K562 (cell line): Measurements from ENCODE around the gene KCNJ14.

Experiments used
- CTCF ChIP-seq, 3 experiments: IDR thresholded peaks in 2 of 3; conservative IDR thresholded peaks in 1 of 3; 2 replicates each; pipeline ENCODE4 v1.5.1; 2011 to 2012; ENCODE audit warnings: low read length in 3 of 3, mild to moderate bottlenecking in 3 of 3, control low read depth in 2 of 3, improper control_type of control experiment in 1 of 3, inconsistent platforms in 1 of 3, low read depth in 1 of 3, mixed read lengths in 1 of 3, moderate library complexity in 1 of 3; ENCODE audit not compliant: insufficient read depth in 2 of 3
- RERE ChIP-seq: sonication (generic); formaldehyde crosslinking; IDR thresholded peaks from 2 replicates; pipeline ENCODE4 v1.8.0; 2023; ENCODE audit warnings: missing genetic modification reagents, mild to moderate bottlenecking, borderline replicate concordance
- TEAD1 ChIP-seq, 2 experiments: fragments of 450-650 bp in 1 of 2; sonication (generic) in 1 of 2; formaldehyde crosslinking; IDR thresholded peaks; 2 replicates each; pipeline versions ENCODE4 v1.4.0 to v1.8.0; 2020 to 2022; ENCODE audit warnings: mild to moderate bottlenecking in 2 of 2, missing genetic modification reagents in 1 of 2
- XRCC3 ChIP-seq: fragments of 450-650 bp; IDR thresholded peaks from 2 replicates; pipeline ENCODE4 v1.6.1; 2017; ENCODE audit warnings: mild to moderate bottlenecking, moderate library complexity
- ZNF174 ChIP-seq: fragments of 250-450 bp; sonication (Bioruptor Pico); IDR thresholded peaks from 2 replicates; pipeline ENCODE4 v1.4.0; 2020; ENCODE audit warnings: mild to moderate bottlenecking

- TF ChIP-seq TEAD1 (CRISPR knock-in tag; IDR thresholded peaks at IDR 0.05) (no peak), RERE (CRISPR knock-in tag) (no peak), ZNF174 (no peak), XRCC3 (no peak), CTCF (IDR thresholded peaks at IDR 0.05 in 2 of 3, conservative IDR thresholded peaks at IDR 0.05 in 1 of 3; ENCODE audit: insufficient read depth in 2 of 3, low read depth in 1 of 3, low read length in 3 of 3) (no peak)
These were observed 20.8 kb downstream of the KCNJ14 start for GRCh38 chr19:48476176-48476575.
